GM13976 (cell line): ENCODE results near the gene SNCA.

Experiments used
- DNase-seq: peaks from one replicate; pipeline ENCODE4 v3.0.0; 2012; ENCODE audit warnings: low spot score
- in situ Hi-C: fragments of 300-500 bp; cut with MboI; formaldehyde crosslinking; loops from one replicate; pipeline ENCODE4 v1.12.0; 2022; ENCODE audit warnings: low sequenced_read_pairs, mixed read lengths, inconsistent platforms; ENCODE audit not compliant: unreplicated experiment
- TF ChIP-seq, protein P1 (sequence below): IDR thresholded peaks from 2 replicates; pipeline ENCODE4 v1.5.1; 2012; ENCODE audit warnings: borderline replicate concordance, mild to moderate bottlenecking; ENCODE audit not compliant: insufficient read depth; ENCODE audit errors: extremely low read depth, missing control alignments, control extremely low read depth

Gene SNCA

DNA sequence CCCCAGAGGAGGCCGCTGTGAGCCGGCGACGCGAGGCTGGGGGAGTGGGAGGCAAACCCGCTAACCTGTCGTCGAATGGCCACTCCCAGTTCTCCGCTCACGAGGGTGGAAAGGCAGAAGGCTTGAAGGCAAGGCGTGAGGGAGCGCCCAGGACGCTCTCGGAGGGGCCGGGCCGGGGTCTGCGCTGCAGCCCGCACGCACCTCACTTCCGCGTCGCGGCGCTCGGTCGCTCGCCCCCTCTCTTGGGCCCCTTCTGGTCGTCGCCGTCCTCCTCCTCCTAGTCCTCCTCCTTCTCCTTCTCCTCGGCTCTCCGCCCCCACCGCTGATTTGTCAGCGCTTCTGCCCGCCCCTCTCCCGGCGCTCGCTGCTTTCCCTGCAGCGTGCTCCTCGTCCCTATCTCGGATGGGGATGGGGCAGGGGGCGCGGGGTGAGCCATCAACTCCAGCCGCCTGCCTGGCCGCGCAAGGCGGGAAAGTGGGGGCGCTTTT lies at the start of gene SNCA:
Gene SNCA, minus strand, starts transcription at position 265 of the 488 bp plus-strand sequence. CDS start 1,494 bp downstream, outside the sequence.
- in situ Hi-C loops, result no loop called here
- DNase-seq, result peak; percentile 55
- TF ChIP-seq, protein P1, sequence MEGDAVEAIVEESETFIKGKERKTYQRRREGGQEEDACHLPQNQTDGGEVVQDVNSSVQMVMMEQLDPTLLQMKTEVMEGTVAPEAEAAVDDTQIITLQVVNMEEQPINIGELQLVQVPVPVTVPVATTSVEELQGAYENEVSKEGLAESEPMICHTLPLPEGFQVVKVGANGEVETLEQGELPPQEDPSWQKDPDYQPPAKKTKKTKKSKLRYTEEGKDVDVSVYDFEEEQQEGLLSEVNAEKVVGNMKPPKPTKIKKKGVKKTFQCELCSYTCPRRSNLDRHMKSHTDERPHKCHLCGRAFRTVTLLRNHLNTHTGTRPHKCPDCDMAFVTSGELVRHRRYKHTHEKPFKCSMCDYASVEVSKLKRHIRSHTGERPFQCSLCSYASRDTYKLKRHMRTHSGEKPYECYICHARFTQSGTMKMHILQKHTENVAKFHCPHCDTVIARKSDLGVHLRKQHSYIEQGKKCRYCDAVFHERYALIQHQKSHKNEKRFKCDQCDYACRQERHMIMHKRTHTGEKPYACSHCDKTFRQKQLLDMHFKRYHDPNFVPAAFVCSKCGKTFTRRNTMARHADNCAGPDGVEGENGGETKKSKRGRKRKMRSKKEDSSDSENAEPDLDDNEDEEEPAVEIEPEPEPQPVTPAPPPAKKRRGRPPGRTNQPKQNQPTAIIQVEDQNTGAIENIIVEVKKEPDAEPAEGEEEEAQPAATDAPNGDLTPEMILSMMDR, result no peak

DNA sequence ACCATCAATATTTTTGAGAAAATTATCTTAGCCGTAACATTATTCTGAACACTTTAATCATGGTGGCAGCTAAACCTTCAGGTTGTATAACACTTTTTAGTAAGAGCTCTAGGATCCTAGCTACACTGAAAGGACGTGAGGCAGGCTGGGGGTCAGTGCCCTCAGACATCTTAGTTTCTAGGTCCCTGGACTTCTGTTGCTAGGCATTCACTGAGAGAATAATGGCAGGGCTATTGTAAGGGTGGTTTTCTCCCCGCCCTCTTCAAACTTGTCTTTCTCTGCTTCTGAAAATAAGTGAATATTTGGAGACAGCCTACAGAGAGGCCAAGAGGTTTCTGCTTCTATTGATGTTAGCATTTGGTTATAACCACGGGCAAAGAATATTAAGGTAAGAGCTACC lies 42.3 kb upstream of the SNCA start:
- in situ Hi-C loops, result no loop called here
- DNase-seq, result no peak
- TF ChIP-seq, protein P1, result no peak

DNA sequence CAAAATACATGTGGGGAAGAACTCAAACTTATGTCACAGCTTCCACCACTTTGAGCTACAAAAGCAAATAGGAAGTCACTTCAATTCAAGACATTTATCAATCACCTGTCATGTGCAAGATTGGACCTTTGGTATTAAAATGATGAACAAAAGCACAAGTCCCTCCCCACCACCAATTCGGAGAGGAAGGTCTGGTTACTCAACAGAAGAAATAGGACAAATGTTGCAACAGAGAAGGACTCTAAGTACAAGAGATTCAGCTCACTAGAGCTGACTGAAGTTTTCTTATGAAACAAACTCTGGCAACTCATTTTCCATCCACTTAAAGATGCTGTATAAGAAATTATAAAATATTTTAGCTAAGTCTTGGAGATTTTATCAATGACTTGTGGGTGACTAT lies 41.6 kb upstream of the SNCA start:
- TF ChIP-seq, protein P1, result no peak
- DNase-seq, result no peak
- in situ Hi-C loops, result no loop called here

DNA sequence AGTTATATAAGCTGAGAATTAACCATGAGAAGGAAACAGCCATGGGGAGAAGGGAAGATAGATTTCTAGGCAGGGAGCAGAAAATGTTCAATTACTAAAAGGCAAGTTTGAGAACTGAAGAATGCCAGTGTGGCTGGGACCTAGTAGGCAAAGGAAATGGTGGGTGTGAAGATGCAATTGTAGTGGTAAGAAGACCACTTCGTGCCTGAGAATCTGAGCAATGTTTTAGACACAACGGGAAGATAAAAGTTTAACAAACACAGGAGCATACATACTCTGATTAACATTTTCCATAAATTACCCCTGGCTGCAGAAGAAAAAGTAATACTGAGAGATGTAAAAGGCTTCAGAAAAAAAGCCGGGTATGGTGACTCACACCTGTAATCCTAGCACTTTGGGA lies 39.6 kb upstream of the SNCA start:
- no peak for DNase-seq
- in situ Hi-C loops, result no loop called here
- TF ChIP-seq, protein P1, result no peak

- TF ChIP-seq, protein P1, result no peak
- in situ Hi-C loops, result no loop called here
- DNase-seq, result no peak
Observed at GRCh38 chr4:89871211-89871610, 34.2 kb upstream of the SNCA start.

DNA sequence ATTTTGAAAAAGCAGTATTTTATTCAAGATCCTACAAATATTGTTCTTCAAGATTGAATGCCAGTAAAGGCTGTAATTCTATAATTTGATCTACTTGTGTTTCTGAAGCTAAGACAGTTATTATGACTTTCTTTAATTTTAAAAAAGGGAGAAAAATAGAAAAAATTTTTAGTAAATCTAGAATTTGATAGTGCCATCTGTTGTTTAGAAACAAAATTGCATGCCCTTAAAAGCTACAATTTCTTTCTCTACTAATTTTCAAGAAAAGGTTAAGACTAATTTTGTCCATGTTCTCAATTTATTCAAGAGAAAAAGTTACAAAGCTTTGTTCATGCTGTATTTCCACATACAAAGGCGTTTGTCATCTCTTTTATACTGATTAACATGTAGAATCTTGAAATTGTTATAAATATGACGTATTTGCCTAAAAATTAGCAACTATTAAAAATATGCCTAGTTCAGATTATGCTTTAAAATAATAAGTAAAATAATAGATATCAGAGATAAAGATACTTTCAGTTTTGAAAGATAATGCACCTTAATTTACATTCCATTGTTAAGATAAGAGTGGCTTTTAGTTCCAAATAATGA lies 32.1 kb upstream of the SNCA start:
- in situ Hi-C loops, result no loop called here
- TF ChIP-seq, protein P1, result no peak
- no peak for DNase-seq
